HUDEP-2 (cell line): ENCODE data around the gene TMEM14C.
A peak's percentile ranks its signal among the peaks of the same experiment; 100 is the strongest.
"Not testable (repeated sequence)": the region's sequence is repeated elsewhere in the genome, so short reads cannot be mapped to it uniquely, and the experiment has no call there.

Experiments
- DNase-seq, 76 experiments: peaks; one replicate each; lab custom pipeline; 2025; ENCODE audit not compliant: unreplicated experiment in 76 of 76; lab: John Stamatoyannopoulos, UW

Gene TMEM14C

DNA sequence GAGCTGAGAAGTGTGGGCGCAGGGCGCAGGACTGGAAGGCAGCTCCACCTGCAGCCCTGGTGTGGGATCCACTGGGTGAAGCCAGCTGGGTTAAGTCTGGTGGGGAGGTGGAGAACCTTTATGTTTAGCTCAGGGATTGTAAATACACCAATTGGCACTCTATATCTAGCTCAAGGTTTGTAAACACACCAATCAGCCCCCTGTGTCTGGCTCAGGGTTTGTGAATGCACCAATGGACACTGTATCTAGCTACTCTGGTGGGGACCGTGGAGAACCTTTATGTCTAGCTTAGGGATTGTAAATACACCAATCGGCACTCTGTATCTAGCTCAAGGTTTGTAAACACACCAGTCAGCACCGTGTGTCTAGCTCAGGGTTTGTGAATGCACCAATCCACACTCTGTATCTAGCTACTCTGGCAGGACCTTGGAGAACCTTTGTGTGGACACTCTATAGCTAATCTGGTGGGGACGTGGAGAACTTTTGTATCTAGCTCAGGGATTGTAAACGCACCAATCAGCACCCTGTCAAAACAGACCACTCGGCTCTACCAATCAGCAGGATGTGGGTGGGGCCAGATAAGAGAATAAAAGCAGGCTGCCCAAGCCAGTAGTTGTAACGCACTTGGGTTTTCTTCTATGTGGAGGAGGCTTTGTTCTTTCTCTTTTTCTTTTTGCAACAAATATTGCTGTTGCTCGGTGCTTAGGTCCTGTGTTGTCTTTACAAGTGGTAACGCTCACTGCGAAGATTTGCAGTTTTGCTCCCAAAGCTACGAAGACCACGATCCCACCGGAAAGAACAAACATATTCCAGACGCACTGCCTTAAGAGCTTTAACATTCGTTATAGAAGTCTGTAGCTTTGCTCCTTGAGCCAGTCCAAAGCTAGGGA, 1.7 kb upstream of the TMEM14C start:
- DNase-seq = peak in 40 of 76 experiments; percentile 18 to 69 (median 42)

DNA sequence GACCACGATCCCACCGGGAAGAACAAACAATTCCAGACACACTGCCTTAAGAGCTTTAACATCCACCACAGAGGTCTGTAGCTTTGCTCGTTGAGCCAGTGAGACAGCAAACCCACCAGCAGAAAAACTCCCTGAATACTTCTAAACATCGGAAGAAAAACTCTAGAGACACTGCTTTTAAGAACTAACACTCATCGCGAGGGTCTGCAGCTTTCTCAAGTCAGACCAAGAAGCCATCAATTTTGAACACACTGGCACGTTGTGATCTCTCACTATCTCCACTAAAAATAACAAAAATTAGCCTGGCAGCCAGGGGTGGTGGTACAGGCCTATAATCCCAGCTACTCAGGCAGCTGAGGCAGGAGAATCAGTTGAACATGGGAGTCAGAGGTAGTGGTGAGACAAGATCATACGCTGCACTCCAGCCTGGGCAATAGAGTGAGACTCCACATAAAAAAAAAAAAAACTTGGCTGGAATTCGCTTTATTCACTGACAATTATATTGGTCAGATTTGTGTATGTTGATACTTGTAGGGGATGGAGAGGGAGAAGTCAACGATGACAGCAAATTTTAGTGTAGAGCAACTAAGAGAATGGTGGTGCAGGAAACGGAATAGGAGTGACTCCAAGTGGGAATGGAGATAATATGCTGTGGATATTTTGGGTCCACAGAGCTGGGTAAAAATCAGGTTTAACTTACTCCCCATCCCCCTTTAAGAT, 860 bp upstream of the TMEM14C start:
- peak in 3 of 76 experiments; percentile 32 to 46 (median 37) for DNase-seq

DNA sequence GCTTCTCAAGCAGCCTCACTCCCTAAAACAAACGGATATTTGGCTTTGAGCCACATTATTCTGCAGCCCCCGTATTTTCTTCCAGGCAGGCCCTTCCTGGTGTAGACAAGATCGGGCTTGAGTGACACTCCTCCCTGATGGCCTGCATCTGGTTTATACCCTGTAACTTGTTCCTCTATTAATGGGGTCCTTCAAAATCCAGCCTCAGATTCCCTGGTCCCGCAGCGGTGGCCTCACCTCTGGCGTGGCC, 375 bp upstream of the TMEM14C start:
- DNase-seq = peak in 8 of 76 experiments; percentile 39 to 67 (median 57)

DNA sequence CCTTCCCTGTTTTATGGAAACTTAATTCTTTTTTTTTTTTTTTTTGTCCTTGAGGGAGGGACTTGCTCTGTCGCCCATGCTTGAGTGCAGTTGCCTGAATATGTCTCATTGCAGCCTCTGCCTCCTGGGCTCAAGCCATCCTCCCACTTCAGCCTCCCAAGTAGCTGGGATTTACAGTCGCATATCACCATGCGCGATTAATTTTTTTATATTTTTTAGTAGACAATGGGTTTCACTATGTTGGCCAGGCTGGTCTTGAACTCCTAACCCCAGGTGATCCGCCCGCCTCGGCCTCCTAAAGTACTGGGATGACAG, 654 bp downstream of the TMEM14C start:
- DNase-seq = peak in 10 of 76 experiments; percentile 9 to 51 (median 27)

DNA sequence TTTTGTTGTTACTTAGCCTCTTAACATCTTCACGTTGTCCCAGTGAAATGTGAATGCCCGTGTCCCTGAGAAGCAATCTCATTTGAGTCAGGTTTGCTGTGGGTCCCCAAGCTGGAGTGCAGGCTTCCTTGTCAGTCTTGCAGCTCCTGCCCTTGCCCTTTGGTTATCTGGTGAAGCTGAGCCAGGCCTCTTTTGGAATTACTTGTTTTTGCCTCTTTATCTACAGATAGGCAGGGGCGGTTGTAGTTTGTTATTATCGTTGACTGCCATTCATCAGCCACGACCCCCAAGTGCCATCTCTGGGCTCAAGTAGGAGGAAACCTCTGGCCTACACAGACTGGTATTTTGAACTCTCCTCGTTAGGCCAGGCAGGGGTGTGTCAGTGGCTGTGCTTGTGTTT, 2.2 kb downstream of the TMEM14C start:
- peak in 75 of 76 experiments; percentile 58 to 96 (median 85) for DNase-seq

DNA sequence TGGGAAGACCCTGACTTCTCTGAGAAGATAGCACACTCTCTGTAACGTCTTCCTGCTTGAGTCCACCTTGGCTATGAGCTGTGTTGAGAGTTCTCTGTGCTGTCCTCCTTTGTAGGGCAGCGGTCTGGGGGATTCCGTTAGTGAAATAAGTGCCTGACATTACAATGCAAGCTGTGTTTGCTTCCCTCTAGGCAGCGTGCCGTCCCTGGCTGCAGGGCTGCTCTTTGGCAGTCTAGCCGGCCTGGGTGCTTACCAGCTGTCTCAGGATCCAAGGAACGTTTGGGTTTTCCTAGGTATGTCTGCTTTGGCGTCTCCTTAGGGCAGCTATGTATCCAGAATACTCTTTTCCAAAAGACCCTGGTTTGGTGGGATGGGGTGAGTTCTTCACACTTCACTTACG, 2.8 kb downstream of the TMEM14C start:
- DNase-seq = no peak

DNA sequence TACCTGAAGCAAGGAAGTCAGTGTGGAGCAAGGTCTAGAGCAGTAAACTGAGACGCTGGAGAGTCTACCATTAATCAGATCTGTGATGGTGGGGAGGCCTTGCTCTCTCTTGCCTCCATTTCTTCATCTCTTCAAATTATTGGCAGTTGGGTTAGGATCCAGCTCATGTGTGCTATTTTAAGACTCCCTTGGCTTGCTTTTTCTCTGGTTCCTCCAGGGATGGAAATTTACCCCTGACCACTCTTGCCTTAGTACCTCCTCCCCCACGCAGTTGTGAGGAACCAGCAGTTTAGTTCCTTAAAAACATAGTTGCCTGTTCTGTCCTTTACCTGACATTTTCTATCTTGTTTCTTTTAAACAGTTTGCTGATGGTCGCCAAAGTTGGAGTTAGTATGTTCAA, 7.4 kb downstream of the TMEM14C start:
- DNase-seq = no peak

DNA sequence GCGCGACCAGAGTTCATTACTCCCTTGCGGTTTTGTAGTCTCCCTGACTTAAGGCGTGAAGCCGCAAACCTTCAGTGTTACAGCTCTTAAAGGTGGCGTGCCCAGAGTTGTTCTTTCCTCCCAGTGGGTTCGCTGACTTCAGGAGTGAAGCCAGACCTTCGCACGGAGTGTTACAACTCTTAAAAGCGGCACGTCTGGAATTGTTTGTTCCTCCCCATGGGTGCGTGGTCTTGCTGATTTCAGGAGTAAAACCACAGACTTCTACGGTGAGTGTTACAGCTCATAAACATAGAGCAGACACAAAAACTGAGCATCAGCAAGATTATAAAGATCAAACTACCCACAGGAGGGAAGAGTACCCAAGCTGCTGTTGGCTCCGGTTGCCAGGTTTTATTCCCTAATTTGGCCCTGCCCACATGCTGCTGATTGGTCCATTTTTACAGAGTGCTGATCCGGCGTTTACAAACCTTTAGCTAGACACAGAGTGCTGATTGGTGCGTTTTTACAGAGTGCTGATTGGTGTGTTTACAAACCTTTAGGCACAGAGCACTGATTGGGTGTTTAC, 10.4 kb downstream of the TMEM14C start:
- no peak for DNase-seq

DNA sequence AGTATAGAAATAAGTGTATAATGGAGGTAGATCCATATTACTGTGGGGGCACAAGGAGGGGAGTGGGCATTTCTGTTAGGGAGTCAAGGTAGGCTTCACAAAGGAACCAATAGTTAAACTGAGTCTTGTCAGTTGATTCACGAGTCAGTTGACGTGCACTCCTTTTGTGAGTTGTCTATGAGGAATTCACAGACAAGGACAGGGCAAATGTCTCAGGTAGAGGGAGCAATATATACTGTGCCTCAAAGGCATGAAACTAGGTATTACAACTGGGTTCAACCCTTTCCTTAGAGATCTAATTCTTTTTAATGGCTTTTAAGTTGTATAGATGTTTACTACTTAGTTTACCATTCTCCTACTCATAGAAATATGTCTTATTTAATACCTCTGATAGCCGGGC, 11.0 kb downstream of the TMEM14C start:
- no peak for DNase-seq

DNA sequence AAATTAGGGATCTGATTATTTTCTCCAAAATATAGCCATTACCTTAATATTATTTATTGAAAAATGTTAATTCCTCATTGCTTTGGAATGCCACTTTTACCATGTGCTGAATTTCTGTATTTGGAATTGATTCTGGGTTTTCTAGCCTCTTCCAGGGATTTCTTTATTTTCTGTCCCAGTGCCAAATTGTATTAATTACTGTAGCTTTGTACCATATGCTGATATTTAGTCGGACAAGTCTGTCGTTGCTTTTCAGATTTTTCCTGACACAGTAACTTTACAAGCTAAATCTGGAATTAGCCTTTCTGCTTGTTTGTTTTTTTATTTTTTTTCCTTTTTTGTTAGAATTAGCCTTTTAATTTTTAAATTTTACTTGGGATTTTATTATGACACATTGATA, 13.9 kb downstream of the TMEM14C start:
- DNase-seq = no peak

DNA sequence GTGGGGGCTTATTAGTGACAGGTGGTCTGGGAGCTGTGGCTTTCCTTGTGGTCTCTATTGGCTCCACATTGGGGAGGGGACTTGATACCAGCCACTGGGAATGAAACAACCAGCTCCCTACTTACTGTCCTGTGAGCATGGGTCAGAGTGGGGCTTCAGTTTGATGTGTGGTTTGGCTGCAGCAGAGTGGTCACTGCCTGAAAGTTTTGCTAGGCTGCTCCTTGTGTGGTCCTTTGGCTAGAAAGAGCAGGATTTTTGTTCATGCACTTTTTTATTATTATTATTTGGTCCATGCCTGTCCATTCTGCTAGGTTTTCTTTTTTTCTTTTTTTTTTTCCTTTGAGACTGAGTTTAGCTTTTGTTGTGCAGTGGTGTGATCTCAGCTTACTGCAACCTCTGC, 17.2 kb downstream of the TMEM14C start:
- DNase-seq = no peak

DNA sequence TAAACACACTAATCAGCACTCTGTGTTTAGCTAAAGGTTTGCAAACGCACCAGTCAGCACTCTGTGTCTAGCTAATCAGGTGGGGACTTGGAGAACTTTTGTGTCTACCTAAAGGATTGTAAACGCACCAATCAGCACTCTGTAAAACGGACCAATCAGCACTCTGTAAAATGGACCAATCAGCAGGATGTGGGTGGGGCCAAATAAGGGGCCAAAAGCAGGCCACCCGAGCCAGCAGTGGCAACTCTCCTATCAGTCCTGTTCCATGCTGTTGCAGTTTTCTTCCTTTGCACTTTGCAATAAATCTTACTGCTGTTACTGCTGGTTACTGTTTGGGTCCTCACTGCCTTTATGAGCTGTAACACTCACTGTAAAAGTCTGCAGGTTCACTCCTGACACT, 18.8 kb downstream of the TMEM14C start:
- DNase-seq = peak in 4 of 76 experiments; percentile 14 to 34 (median 25)

DNA sequence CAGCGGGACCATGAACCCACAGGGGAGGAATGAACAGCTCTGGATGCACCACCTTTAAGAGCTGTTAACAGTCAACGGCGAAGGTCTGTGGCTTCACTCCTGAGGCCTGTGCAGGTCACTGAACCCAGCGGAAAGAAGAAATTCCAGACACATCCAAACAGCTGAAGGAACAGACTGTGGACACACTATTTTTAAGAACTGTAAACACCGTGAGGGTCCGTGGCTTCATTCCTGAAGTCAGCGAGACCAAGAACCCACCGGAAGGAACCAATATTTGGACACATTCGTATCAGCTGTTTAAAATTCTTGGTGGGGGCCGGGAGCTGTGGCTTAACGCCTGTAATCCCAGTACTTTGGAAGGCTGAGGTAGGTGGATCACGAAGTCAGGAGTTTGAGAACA, 19.4 kb downstream of the TMEM14C start:
- no peak for DNase-seq

DNA sequence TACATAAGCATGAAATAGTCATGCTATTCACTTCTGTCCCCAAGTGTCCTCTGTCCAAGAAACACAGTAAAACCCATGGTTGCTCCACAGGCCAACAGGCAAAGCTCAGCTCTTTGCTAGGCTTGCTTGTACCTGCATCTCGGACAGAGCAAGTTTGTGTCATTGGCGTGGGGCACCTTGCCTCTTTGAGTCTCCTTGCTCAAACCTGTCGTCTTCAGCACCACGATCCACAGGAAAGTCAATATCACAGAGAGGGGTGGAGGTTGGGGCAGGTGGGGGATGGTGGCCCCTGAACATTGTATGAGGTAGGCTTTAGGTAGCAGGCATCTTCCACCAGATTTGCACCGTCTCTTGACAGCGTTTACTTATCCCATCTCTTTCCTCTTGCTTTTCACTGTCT, 20.6 kb downstream of the TMEM14C start:
- no peak for DNase-seq

DNA sequence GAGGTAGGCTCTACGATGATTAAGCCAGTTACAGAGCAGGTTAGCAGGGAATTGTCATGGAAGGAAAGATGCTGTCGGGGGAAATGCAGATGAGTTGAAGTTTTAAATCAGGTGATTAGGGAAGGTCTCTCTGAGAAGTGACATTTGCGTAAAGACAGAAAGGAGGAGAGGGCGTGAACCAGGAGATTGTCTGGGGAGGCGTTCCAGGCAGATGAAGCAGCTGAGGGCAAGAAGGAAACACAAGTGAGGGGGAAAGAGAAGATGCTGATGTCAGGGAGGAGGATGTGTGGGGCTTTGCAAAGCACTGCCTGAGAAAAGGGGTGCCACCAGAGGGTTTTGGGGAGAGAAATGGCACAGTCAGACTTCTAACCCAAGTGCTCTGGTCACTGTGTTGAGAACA, 22.2 kb downstream of the TMEM14C start:
- DNase-seq = no peak

DNA sequence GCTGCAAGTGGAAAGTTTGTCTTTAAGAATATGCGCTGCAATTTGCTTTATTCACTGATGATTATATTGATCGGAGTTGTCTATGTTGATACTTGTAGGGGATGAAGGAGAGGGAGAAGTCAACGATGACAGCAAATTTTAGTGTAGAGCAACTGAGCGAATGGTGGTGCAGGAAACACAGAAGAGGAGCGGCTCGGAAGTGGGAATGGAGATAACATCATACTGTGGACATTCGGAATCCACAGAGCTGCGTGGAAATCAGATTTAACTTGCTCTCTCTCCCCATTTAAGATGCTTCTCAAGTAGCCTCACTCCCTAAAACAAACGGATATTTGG, 24.0 kb downstream of the TMEM14C start:
- peak in 3 of 76 experiments; percentile 37 to 61 (median 39) for DNase-seq

DNA sequence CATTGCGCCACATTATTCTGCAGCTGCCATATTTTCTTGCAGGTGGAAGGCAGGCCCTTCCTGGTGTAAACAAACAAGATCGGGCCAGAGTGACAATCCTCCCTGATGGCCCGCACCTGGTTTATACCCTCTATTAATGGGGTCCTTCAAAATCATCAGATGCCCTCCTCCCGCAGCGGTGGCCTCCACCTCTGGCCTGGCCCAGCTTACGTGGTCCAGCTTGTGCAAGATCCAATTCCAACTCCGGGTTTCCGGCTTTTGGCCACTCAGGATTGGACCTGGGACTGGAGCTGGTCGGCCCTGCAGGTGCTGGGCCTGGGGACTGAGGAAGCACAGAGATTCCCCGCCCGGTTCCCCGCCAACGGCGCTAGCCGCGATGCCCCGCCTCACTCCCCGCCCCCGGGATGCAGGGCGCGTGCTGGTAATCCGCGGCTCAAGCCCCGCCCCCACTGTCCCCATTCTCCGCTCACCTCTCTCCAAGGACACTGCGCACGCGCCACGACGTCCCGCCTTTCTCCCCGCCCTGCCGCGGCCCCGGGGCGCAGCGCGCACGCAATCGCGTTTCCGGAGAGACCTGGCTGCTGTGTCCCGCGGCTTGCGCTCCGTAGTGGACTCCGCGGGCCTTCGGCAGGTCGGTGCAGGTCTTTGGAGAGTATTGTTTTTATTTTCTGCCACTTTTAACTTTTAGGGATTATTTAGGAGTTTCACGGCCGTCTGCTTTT, 24.5 kb downstream of the TMEM14C start, which contains the start of gene TMEM14B:
TMEM14B (plus strand) TSS at position 555 of the 722 bp plus-strand sequence. CDS start 1,441 bp downstream, outside the sequence.
- DNase-seq = peak; percentile 60 to 100 (median 99)

DNA sequence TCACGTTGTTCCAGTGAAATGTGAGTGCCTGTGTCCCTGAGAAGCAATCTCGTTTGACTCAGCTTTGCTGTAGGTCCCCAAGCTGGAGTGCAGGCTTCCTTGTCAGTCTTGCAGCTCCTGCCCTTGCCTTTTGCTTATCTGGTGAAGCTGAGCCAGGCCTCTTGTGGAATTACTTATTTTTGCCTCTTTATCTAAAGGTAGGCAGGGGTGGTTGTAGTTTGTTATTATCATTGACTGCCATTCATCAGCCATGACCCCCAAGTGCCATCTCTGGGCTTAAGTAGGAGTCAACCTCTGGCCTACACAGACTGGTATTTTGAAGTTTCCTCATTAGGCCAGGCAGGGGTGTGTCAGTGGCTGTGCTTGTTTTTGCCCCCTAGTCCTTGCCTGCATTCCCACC, 26.9 kb downstream of the TMEM14C start:
- peak in 75 of 76 experiments; percentile 14 to 97 (median 89) for DNase-seq

DNA sequence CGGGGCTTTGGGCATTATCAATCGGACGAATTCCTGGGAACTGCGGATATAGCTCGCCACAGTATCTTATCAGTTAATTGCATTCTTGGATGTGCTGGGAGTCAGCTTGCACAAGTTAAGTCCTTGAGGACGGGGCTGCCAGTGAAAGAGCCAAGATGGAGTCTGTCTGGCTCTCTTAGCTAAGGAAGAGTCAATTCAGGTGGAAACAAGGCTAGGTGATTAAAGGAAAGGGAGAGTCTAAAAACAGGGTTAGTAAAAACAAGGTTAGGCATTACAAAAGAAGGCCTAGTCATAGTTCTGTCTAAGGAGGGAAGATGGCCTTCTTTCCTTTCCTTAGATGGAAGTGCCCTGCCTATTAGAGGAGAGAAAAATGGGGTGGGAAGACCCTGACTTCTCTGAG, 27.7 kb downstream of the TMEM14C start:
- DNase-seq = not testable (repeated sequence)

DNA sequence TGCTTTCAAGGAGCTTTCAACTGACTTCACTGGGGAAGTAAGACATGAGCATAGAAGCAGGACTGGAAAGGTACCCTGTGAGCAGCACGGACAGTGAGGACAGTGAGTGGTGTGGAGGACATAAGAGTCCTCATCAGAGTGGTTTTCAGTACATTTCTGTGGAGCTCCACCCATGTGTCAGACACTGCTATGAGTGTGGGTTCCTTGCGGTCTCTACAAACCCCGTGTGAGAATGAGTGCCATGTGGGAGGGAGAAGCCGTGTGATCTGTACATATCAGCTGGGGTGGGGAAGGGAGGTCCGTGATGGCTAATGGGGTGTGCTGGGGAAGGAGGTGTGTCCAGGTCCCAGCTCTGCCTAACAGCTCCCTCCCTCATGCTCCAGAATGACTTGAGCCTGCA, 28.9 kb downstream of the TMEM14C start:
- DNase-seq = peak in 73 of 76 experiments; percentile 22 to 89 (median 73)

DNA sequence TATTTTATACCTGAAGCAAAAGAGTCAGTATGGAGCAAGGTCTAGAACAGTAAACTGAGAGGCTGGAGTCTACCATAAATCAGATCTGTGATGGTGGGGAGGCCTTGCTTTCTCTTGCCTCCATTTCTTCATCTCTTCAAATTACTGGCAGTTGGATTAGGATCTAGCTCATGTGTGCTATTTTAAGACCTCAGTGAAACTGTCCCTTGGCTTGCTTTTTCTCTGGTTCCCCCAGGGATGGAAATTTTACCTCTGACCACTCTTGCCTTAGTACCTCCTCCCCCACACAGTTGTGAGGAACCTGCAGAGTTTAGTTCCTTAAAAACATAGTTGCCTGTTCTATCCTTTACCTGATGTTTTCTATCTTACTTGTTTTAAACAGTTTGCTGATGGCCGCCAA, 33.2 kb downstream of the TMEM14C start:
- no peak for DNase-seq
